Progenitor cell of endocrine pancreas (in vitro differentiated cells): ENCODE results near the gene CTNNA2. TPM values are rescaled to one million over a fixed set of nuclear protein-coding genes. Genes with fewer than 3 reads are reported as not detected.

Source experiments
- DNase-seq: peaks from one replicate; pipeline ENCODE4 v3.0.0; 2021; ENCODE audit warnings: low spot score; ENCODE audit not compliant: unreplicated experiment
- H3K27ac Mint-ChIP-seq: 2 replicates; pipeline ENCODE4 v1.8.0; 2021; ENCODE audit warnings: mild to moderate bottlenecking, moderate library complexity, mixed read lengths
- H3K27me3 Mint-ChIP-seq: 2 replicates; pipeline ENCODE4 v1.8.0; 2021; ENCODE audit warnings: mixed read lengths
- H3K36me3 Mint-ChIP-seq: 2 replicates; pipeline ENCODE4 v1.8.0; 2022; ENCODE audit warnings: mixed read lengths; ENCODE audit not compliant: insufficient read depth
- H3K4me1 Mint-ChIP-seq: 2 replicates; pipeline ENCODE4 v1.8.0; 2021; ENCODE audit warnings: low read depth, mixed read lengths
- H3K4me3 Mint-ChIP-seq: 2 replicates; pipeline ENCODE4 v1.8.0; 2021; ENCODE audit warnings: low read depth, mild to moderate bottlenecking, moderate library complexity, mixed read lengths
- H3K9me3 Mint-ChIP-seq: 2 replicates; pipeline ENCODE4 v1.8.0; 2021; ENCODE audit warnings: low read depth, mixed read lengths
- CTCF ChIP-seq: fragments of 200-600 bp; sonication (generic); IDR thresholded peaks from one replicate; pipeline ENCODE4 v1.5.0; 2021; ENCODE audit warnings: antibody characterized with exemption, mild to moderate bottlenecking; ENCODE audit not compliant: unreplicated experiment
- total RNA-seq: library from RNA; stranded (reverse); gene quantifications from 2 replicates; pipeline ENCODE4 v1.2.1, GENCODE V29; 2021

Gene CTNNA2
- total RNA-seq, 1 donor from 2014 or later = 10.2 TPM

- DNase-seq = no peak
- no peak for TF ChIP-seq CTCF
- Mint-ChIP-seq H3K9me3 (no peaks in the 10 kb centered on the region), H3K27ac (no peak overlapping the region), H3K4me3 (no peak overlapping the region), H3K4me1 (peaks cover 2% of the 10 kb centered on the region), H3K36me3 (no peaks in the 10 kb centered on the region), H3K27me3 (no peaks in the 10 kb centered on the region)
These were observed 894.5 kb downstream of the CTNNA2 start for GRCh38 chr2:80407377-80407776.

DNA sequence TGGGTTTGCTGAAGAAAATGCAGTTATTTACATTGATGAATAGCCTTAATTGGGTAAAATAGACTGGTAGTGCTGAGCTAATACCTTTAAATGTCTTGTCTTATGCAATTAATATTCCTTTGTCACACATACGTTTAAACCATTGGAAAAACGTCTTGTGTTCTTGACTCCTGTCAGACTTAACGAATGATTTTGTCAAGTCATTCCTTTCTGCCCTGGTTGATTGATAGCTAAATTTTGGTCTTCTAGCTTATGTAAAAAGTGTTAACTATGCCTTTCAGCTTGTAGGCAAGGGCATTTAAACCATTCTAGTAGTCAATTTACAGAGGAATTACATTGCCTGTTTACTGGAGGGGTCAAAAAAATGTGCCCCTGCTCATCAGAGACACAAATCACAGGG is 897.5 kb downstream of the CTNNA2 start:
- no peak overlapping the region for H3K27ac Mint-ChIP-seq
- no peak overlapping the region for H3K4me3 Mint-ChIP-seq
- no peaks in the 10 kb centered on the region for H3K4me1 Mint-ChIP-seq
- H3K36me3 Mint-ChIP-seq = no peaks in the 10 kb centered on the region
- H3K27me3 Mint-ChIP-seq = no peaks in the 10 kb centered on the region
- peaks cover 9% of the 10 kb centered on the region for H3K9me3 Mint-ChIP-seq
- no peak for TF ChIP-seq CTCF
- DNase-seq = no peak

- no peaks in the 10 kb centered on the region for H3K27me3 Mint-ChIP-seq
- no peaks in the 10 kb centered on the region for H3K4me1 Mint-ChIP-seq
These were observed 900.3 kb downstream of the CTNNA2 start for GRCh38 chr2:80413136-80413535.

DNA sequence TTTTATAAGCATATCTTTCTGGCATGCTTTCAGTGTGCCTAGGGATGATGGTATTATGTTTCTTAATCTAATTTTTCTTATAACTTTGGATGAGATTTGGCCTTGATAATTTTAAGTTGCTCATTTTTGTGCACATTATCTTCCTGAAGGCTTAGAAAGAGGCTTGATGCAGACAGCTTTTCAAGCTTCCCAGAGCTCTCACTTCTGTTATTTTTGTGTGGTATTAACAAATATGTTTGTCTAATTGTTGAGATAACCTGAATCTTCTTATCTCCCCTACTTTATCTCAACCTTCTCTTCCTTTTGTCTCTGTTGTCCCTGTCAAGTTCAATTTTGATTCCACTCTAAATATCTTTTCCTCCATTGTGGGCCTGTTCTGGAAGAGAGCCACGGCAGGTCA is 904.9 kb downstream of the CTNNA2 start:
- Mint-ChIP-seq H3K36me3 (no peaks in the 10 kb centered on the region), H3K27me3 (no peaks in the 10 kb centered on the region), H3K4me1 (no peaks in the 10 kb centered on the region), H3K9me3 (peaks cover 11% of the 10 kb centered on the region), H3K4me3 (no peak overlapping the region), H3K27ac (no peak overlapping the region)
- no peak for DNase-seq
- TF ChIP-seq CTCF = no peak

More at GRCh38 chr2:80413136-80413535, 900.3 kb downstream of the CTNNA2 start:
- Mint-ChIP-seq H3K4me3 (no peak overlapping the region), H3K9me3 (peaks cover 11% of the 10 kb centered on the region), H3K36me3 (no peaks in the 10 kb centered on the region), H3K27ac (no peak overlapping the region)
- TF ChIP-seq CTCF = no peak
- no peak for DNase-seq

DNA sequence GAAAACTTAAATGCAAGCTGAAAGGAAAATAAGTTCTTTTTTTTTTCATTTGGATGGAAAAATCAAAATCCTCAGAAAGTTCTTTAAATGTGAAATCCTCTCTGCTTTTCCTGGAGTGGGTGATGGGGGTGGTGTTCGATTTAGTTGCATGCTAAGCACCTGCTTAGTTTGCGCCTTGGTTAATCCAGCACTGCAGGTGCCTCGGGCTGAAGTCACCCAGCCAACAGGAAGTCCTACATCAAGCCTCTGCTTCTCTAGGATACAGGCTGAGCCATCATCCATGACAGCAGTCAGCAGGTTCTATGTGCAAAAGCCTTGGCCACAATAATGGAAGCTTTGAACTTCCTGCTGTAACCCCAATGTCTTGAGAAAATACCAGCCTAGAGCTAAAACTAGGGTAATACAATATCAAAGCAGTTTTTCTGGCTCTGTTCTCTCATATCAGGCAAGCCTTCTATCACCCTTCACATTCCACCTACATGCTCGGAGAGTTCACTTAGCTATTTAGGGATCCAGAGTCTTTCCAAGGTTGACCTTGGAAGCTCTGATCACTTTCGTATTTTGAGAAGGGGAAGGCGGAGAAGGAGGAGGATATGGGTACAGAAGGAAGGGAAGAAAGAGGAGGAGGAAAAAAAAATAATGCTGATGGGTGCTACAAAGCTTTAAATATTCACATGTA is 907.8 kb downstream of the CTNNA2 start:
- Mint-ChIP-seq H3K4me3 (no peak overlapping the region), H3K4me1 (no peaks in the 10 kb centered on the region), H3K27ac (no peak overlapping the region), H3K9me3 (peaks cover 3% of the 10 kb centered on the region), H3K36me3 (no peaks in the 10 kb centered on the region), H3K27me3 (no peaks in the 10 kb centered on the region)
- no peak for TF ChIP-seq CTCF
- no peak for DNase-seq
